Measurements from ENCODE around the gene BCAP29.
A peak's percentile ranks its signal among the peaks of the same experiment; 100 is the strongest.
"Not testable (repeated sequence)": the region's sequence is repeated elsewhere in the genome, so short reads cannot be mapped to it uniquely, and the experiment has no call there.

Gene BCAP29, protein sequence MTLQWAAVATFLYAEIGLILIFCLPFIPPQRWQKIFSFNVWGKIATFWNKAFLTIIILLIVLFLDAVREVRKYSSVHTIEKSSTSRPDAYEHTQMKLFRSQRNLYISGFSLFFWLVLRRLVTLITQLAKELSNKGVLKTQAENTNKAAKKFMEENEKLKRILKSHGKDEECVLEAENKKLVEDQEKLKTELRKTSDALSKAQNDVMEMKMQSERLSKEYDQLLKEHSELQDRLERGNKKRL

DNA sequence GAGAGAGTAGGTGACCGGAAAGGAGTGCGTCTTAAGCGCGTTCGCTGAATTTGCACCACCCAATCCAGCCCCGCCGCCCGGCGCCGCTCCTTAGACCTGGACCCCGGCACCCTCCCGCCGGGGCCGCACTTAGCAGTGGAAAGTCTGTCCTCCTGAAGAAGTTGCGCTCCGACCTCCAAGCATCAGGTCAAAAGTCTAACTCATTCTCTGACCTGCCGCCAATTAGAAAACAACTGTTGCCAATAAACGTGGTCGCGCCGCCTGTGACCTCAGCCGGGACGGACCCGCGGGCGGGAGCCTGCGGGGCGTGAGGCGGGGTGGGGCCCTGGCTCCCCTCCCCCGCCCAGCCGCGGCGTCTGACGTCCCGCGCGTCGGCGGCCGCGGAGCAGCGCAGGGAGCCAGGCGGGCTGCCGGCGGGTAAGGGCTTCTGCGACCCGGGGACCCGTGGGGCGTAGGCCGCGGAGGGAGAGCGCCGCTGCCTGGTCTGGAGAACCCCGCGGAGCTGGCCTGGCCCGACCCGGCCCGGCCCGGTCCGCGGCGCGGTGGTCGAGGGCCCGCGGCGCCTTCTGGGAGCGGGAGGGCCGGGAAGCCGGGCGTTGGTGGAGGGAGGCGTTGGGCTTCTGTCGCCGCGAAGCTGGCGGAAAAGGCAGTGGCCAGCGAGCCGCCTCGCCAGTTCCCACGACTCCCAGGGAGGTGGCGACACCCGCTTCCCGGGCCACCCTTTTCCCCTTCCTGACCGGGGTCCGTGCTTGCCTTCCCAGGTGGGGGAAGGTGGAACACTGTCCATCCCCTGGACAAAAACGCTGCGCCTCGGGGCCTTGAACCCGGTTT, at the start of gene BCAP29:
BCAP29 (plus strand) TSS at position 362 of the 831 bp plus-strand sequence. CDS start 527 bp downstream, outside the sequence.
- H3K4me3 ChIP-seq (ENCODE audit: low read length): peak within 1 kb of the TSS; percentile 93
- peak; percentile 88 for DNase-seq (ENCODE audit: low read depth)
- peak within 1 kb of the TSS; percentile 94 for H3K9ac ChIP-seq (ENCODE audit: low read length)
- no peaks in the 10 kb centered on the region for H3K27me3 ChIP-seq (replicated peaks; ENCODE audit: control insufficient read depth, insufficient read depth, low read length)
- H3K4me1 ChIP-seq (ENCODE audit: control insufficient read depth, insufficient read depth, low read length): peaks cover 22% of the 10 kb centered on the region
- peaks cover 12% of the 10 kb centered on the region for H3K36me3 ChIP-seq (ENCODE audit: control insufficient read depth, insufficient read depth, low read length, severe bottlenecking)
- no peaks in the 10 kb centered on the region for H3K9me3 ChIP-seq (ENCODE audit: control insufficient read depth, low read length)

DNA sequence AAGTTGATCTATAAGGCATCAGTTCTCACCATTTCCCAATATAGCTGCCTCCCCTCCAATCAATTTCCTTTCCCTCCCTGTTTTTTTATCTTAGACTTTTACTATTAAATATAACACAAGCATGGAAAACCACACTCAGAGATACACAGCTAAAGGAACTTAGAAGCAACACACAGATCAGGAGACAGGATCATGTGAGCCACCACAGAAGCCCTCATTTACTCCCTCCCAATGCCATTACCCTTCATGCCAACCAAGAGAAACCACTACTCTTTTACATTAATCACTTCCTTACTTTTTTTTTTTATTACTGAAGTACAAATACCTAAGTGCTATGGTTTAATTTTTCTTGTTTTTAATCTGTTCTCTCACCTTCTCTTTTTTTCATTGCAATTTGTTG, 49.3 kb upstream of the BCAP29 start:
- no peak overlapping the region for H3K9ac ChIP-seq (ENCODE audit: low read length)
- no peak overlapping the region for H3K4me3 ChIP-seq (ENCODE audit: low read length)
- no peaks in the 10 kb centered on the region for H3K27me3 ChIP-seq (replicated peaks; ENCODE audit: control insufficient read depth, insufficient read depth, low read length)
- peaks cover 11% of the 10 kb centered on the region for H3K36me3 ChIP-seq (ENCODE audit: control insufficient read depth, insufficient read depth, low read length, severe bottlenecking)
- DNase-seq (ENCODE audit: low read depth): no peak
- H3K4me1 ChIP-seq (ENCODE audit: control insufficient read depth, insufficient read depth, low read length): peaks cover 4% of the 10 kb centered on the region
- H3K9me3 ChIP-seq (ENCODE audit: control insufficient read depth, low read length): no peaks in the 10 kb centered on the region

DNA sequence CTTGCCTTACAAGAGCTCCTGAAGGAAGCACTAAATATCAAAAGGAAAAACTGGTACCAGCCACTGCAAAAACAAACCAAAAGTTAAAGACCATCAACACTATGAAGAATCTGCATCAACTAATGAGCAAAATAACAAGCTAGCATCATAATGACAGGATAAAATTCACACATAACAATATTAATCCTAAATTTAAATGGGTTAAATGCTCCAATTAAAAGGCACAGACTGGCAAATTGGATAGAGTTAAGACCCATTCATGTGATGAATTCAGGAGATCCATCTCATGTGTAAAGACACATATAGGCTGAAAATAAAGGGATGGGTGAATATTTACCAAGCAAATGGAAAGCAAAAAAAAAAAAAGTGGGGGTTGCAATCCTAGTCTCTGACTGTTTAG, 45.9 kb upstream of the BCAP29 start:
- no peak overlapping the region for H3K9ac ChIP-seq (ENCODE audit: low read length)
- no peak for DNase-seq (ENCODE audit: low read depth)
- no peaks in the 10 kb centered on the region for H3K27me3 ChIP-seq (replicated peaks; ENCODE audit: control insufficient read depth, insufficient read depth, low read length)

DNA sequence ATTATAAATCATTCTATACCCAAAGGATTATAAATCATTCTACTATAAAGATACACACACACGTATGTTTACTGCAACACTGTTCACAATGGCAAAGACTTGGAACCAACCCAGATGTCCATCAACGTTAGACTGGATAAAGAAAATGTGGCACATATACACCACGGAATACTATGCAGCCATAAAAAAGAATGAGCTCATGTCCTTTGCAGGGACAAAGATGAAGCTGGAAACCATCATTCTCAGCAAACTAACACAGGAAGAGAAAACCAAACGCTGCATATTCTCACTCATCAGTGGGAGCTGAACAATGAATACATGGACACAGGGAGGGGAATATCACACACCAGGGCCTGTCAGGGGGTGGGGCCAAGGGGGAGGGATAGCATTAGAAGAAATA, 42.8 kb upstream of the BCAP29 start:
- not testable (repeated sequence) for H3K4me1 ChIP-seq (ENCODE audit: control insufficient read depth, insufficient read depth, low read length)

More for the DNA sequence above, 45.9 kb upstream of the BCAP29 start:
- Histone ChIP-seq H3K4me3 (ENCODE audit: low read length) (no peak overlapping the region), H3K36me3 (ENCODE audit: control insufficient read depth, insufficient read depth, low read length, severe bottlenecking) (peaks cover 8% of the 10 kb centered on the region), H3K9me3 (ENCODE audit: control insufficient read depth, low read length) (no peaks in the 10 kb centered on the region), H3K4me1 (ENCODE audit: control insufficient read depth, insufficient read depth, low read length) (no peaks in the 10 kb centered on the region)

DNA sequence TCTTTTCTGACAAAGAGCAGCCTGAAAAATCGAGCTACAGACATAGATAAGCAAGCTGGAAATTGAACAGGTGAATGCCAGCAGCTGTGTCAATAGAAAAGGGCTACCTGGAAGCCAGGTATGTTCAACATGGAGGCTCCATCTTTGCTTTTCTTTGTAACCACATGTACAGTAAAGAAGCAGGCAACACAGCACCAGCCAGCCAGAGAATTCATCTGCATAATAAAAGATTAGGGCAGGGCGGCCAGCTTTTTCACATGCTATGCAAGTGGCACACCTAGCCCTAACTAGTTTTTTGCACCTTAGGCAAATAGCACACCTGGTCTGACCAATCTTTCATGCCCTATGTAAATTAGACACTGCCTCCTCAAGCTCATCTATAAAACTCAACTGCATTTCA, 42.0 kb upstream of the BCAP29 start:
- H3K4me3 ChIP-seq (ENCODE audit: low read length): no peak overlapping the region
- no peaks in the 10 kb centered on the region for H3K9me3 ChIP-seq (ENCODE audit: control insufficient read depth, low read length)
- H3K27me3 ChIP-seq (replicated peaks; ENCODE audit: control insufficient read depth, insufficient read depth, low read length): no peaks in the 10 kb centered on the region
- H3K4me1 ChIP-seq (ENCODE audit: control insufficient read depth, insufficient read depth, low read length): no peaks in the 10 kb centered on the region
- no peak for DNase-seq (ENCODE audit: low read depth)
- H3K9ac ChIP-seq (ENCODE audit: low read length): no peak overlapping the region
- H3K36me3 ChIP-seq (ENCODE audit: control insufficient read depth, insufficient read depth, low read length, severe bottlenecking): peaks cover 27% of the 10 kb centered on the region

More for the DNA sequence above, 42.8 kb upstream of the BCAP29 start:
- not testable (repeated sequence) for H3K4me3 ChIP-seq (ENCODE audit: low read length); H3K9ac ChIP-seq (ENCODE audit: low read length); H3K9me3 ChIP-seq (ENCODE audit: control insufficient read depth, low read length); H3K27me3 ChIP-seq (replicated peaks; ENCODE audit: control insufficient read depth, insufficient read depth, low read length); DNase-seq (ENCODE audit: low read depth)
- H3K36me3 ChIP-seq (ENCODE audit: control insufficient read depth, insufficient read depth, low read length, severe bottlenecking): peaks cover 21% of the 10 kb centered on the region

DNA sequence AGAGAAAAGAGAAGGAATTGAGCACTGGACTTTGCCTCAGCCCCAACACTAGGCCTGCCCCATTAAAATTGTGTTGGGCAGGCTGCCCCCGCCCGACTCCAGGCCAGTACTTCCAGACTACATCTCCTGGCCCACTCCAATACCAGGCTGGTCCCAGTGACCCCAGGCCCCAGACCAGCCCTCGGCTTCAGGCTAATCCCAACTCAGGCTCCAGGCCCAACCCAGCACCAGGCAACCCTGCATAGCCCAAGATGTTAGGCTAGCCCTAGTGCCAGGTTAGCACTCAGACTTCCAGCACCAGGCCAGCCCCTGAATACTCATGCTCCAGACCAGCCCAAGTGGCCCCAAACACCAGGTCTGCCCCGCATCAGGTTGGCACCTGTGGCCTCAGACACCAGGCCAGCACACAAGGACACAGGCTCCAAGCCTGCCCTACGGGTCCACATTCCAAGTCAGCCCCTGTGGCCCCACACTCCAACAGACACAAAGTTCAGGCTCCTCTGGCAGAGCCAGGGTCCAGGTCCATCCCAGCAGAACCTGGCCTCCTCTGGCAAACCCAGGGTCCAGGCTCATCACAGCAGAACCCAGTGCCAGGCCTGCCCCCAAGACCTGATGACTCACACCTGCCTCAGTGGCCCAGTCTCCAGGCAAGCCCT, 36.6 kb upstream of the BCAP29 start:
- peaks cover 16% of the 10 kb centered on the region for H3K9me3 ChIP-seq (ENCODE audit: control insufficient read depth, low read length)
- no peak for DNase-seq (ENCODE audit: low read depth)

DNA sequence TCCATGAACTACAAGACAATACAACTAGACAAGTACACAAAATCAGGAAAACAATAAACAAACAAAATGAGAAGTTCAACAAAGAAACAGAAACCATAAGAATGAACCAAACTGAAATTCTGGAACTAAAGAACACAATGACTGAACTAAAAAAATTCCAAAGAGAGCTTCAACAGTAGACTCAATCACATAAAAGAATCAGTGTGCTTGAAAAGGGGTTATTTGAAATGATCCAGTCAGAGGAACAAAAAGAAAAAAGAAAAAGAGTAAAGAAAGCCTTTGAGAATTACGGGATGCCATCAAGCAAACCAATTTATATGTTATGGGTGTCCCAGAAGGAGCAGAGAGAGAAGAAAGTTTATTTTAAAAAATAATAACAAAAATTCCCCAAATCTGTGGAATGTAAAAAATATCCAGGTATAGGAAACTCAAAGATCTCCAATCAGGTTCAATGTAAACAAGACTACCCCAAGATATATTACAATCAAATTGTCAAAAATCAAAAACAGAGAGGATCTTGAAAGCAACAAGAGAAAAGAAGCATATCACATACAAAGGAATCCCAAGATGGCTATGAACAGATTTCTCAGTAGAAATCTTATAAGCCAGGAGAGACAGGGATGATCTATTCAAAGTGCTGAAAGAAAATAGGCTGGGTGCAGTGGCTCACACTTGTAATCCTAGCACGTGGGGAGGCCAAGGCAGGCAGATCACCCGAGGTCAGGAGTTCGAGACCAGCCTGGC, 35.0 kb upstream of the BCAP29 start:
- Histone ChIP-seq H3K36me3 (ENCODE audit: control insufficient read depth, insufficient read depth, low read length, severe bottlenecking) (peaks cover 47% of the 10 kb centered on the region), H3K9me3 (ENCODE audit: control insufficient read depth, low read length) (peaks cover 16% of the 10 kb centered on the region), H3K4me3 (ENCODE audit: low read length) (no peak overlapping the region), H3K4me1 (ENCODE audit: control insufficient read depth, insufficient read depth, low read length) (no peaks in the 10 kb centered on the region), H3K27me3 (replicated peaks; ENCODE audit: control insufficient read depth, insufficient read depth, low read length) (no peaks in the 10 kb centered on the region), H3K9ac (ENCODE audit: low read length) (no peak overlapping the region)
- no peak for DNase-seq (ENCODE audit: low read depth)

More for the DNA sequence above, 36.6 kb upstream of the BCAP29 start:
- no peak overlapping the region for H3K4me3 ChIP-seq (ENCODE audit: low read length)
- H3K4me1 ChIP-seq (ENCODE audit: control insufficient read depth, insufficient read depth, low read length): no peaks in the 10 kb centered on the region
- H3K9ac ChIP-seq (ENCODE audit: low read length): no peak overlapping the region
- H3K36me3 ChIP-seq (ENCODE audit: control insufficient read depth, insufficient read depth, low read length, severe bottlenecking): peaks cover 57% of the 10 kb centered on the region
- no peaks in the 10 kb centered on the region for H3K27me3 ChIP-seq (replicated peaks; ENCODE audit: control insufficient read depth, insufficient read depth, low read length)

DNA sequence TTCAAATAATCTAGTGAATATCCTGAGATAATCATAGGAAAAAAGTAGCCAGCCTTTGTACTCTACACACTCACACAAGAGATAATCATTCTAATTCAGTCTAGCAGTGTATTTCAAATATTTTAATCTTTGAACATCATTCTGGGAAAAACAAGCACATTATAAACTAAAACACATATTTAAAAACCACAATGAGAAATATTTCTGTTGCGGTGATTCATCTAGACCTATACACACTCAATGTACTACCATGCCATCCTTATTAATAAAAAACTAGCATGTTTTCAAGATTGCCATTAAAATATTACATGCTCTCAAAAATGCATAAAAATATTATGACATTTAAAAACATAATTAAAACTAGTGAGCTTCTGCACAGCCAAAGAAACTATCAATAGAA, 28.1 kb upstream of the BCAP29 start:
- no peaks in the 10 kb centered on the region for H3K4me1 ChIP-seq (ENCODE audit: control insufficient read depth, insufficient read depth, low read length)
- no peaks in the 10 kb centered on the region for H3K27me3 ChIP-seq (replicated peaks; ENCODE audit: control insufficient read depth, insufficient read depth, low read length)
- H3K9ac ChIP-seq (ENCODE audit: low read length): no peak overlapping the region
- peaks cover 41% of the 10 kb centered on the region for H3K36me3 ChIP-seq (ENCODE audit: control insufficient read depth, insufficient read depth, low read length, severe bottlenecking)
- H3K4me3 ChIP-seq (ENCODE audit: low read length): no peak overlapping the region
- no peaks in the 10 kb centered on the region for H3K9me3 ChIP-seq (ENCODE audit: control insufficient read depth, low read length)
- DNase-seq (ENCODE audit: low read depth): no peak

DNA sequence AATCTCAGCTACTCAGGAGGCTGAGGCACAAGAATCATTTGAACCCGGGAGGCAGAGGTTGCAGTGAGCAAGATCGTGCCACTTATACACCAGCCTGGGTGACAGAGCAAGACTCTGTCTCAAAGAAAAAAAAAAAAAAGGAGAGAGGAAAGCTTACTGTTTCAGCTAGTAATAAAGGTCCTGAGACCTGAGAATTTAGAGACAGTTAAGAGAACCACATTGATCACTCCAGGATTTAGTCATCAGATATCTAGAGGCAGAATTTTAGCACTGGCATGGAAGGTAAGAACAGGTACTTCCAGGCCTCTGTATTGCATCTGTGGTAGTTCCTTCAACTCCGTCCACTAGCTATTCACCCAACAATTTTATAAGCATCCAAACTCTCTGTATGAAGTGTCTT, 24.2 kb upstream of the BCAP29 start:
- no peak overlapping the region for H3K9ac ChIP-seq (ENCODE audit: low read length)
- no peaks in the 10 kb centered on the region for H3K9me3 ChIP-seq (ENCODE audit: control insufficient read depth, low read length)
- H3K4me1 ChIP-seq (ENCODE audit: control insufficient read depth, insufficient read depth, low read length): peaks cover 19% of the 10 kb centered on the region
- no peaks in the 10 kb centered on the region for H3K27me3 ChIP-seq (replicated peaks; ENCODE audit: control insufficient read depth, insufficient read depth, low read length)
- peaks cover 37% of the 10 kb centered on the region for H3K36me3 ChIP-seq (ENCODE audit: control insufficient read depth, insufficient read depth, low read length, severe bottlenecking)
- H3K4me3 ChIP-seq (ENCODE audit: low read length): no peak overlapping the region
- no peak for DNase-seq (ENCODE audit: low read depth)

DNA sequence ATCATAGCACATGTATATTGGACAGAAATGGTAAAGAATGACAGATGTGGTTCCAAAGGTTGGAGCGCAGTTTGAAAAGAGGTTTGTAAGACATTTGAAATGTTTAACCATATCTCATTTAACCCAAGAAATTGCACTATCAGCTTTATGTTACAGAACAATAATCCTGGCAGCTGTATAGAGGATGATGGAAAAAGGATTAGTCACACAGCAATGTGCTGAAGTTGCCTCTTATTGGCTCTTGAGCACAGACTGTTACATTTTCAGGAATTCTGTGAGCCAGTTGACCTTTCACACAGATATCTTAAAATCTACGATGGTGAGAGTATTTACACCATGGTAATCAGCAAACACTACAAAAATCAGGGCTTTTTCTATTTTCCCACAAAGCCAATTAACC, 20.2 kb upstream of the BCAP29 start:
- Histone ChIP-seq H3K9me3 (ENCODE audit: control insufficient read depth, low read length) (no peaks in the 10 kb centered on the region), H3K9ac (ENCODE audit: low read length) (peak overlapping the region; percentile 2), H3K36me3 (ENCODE audit: control insufficient read depth, insufficient read depth, low read length, severe bottlenecking) (peaks cover 14% of the 10 kb centered on the region), H3K27me3 (replicated peaks; ENCODE audit: control insufficient read depth, insufficient read depth, low read length) (no peaks in the 10 kb centered on the region), H3K4me3 (ENCODE audit: low read length) (peak overlapping the region; percentile 52), H3K4me1 (ENCODE audit: control insufficient read depth, insufficient read depth, low read length) (peaks cover 38% of the 10 kb centered on the region)
- peak; percentile 60 for DNase-seq (ENCODE audit: low read depth)
